ENCODE results near the gene EPYC.
"Not testable (repeated sequence)": the region's sequence is repeated elsewhere in the genome, so short reads cannot be mapped to it uniquely, and the experiment has no call there.

EPYC gene

DNA sequence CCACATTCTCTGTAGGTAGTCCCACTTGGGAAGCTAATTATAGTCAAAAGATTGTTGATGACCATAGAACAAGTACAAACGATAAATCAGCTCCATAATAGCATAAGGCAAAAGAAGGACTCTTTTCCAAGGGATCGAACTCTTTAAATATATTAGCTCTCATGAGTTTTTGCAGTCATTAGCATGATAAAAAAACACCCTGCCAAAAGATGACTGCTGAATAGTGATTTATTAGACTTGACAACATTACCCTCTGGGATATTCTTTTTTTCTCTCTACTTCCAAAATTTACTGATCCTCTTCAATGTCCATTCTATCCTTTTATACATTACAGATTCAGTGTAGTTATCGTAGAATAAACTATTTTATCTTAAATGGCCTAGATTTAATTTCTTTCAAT is 14.2 kb downstream of the EPYC start:
- no peak for DNase-seq

GRCh38 chr12:90989686-90990111 is 15.1 kb downstream of the EPYC start:
- DNase-seq = no peak

GRCh38 chr12:90987520-90987919 is 17.3 kb downstream of the EPYC start:
- DNase-seq = no peak

DNA sequence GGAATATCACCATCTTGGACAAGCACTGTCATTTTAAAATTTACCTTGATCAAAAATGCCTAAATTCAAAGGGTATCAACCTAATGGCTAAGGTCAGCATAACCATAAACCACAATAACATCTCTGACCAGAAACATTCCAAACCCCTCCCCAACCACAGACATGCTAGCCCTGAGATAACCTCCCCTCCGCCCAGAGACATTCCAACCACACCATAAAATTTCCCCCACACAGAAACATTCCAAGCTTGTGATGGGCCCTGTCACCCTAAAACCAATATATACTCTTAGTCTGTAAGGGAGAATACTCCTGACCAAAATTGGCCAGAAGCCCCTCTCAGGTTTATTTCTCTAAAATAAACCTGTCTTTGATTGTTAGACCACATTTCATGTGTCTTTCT is 17.7 kb downstream of the EPYC start:
- peak; percentile 80 for DNase-seq

GRCh38 chr12:90985331-90985730 is 19.4 kb downstream of the EPYC start:
- DNase-seq = not testable (repeated sequence)

DNA sequence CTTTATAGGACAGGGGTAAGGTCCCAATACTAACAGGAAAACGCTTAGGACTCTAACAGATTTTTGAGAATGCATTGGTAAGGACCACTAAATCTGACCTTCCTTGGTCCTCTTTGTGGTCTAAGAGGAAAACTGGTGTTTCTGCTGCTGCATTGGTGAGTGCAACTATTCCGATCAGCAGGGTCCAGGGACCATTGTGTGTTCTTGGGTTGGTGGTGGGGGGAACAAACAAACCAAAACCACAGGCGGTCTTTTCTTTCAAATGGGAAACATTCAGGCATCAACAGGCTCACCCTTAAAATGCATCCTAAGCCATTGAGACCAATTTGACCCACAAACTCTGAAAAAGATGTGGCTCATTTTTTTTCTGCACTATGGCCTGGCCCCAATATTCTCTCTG is 20.7 kb downstream of the EPYC start:
- DNase-seq = no peak

GRCh38 chr12:90982170-90982569 is 22.6 kb downstream of the EPYC start:
- DNase-seq = no peak

GRCh38 chr12:90979951-90980350 is 24.8 kb downstream of the EPYC start:
- no peak for DNase-seq

DNA sequence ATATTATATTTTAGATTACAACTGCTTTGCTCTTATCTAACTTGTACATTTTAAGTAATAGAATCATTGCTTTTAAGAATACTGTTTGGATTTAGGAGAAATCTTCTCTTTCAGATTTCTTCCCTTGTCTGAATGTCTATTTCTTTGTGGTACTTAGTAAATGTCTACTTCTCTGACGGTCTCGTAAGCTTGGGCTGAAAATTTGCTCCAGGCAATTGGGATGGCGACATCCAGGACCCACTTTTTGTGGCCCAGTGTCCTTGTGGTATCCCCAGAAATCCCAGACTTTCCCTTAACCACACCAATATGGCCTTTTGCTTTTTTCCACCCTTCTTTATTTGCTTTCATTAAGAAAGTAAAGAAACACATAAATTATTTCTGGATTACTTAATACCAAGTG is 25.8 kb downstream of the EPYC start:
- DNase-seq = no peak

- peak; percentile 42 for DNase-seq
These were observed 26.5 kb downstream of the EPYC start for GRCh38 chr12:90978117-90978770.

GRCh38 chr12:90977224-90977623 is 27.5 kb downstream of the EPYC start:
- DNase-seq = no peak

DNA sequence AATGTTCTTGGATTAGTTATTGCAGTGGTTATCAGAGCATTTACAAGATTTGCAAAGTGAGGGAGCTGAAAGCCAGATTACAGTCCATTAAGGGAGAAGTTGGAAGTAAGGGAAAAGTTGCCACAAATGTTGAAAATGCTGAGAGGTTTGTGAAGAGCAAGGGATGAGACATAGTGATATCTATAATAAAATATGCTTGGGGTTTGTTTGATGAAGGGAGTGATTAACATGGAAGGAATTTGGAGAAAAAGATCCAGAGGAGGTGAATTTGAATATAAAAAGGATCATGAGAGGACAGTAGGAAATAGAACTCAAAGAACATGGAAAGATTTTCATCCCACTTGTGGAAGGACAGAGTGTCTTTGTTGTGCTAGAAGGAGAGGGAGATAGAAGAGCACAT is 30.5 kb downstream of the EPYC start:
- peak; percentile 55 for DNase-seq

GRCh38 chr12:90972226-90972625 is 32.5 kb downstream of the EPYC start:
- no peak for DNase-seq

DNA sequence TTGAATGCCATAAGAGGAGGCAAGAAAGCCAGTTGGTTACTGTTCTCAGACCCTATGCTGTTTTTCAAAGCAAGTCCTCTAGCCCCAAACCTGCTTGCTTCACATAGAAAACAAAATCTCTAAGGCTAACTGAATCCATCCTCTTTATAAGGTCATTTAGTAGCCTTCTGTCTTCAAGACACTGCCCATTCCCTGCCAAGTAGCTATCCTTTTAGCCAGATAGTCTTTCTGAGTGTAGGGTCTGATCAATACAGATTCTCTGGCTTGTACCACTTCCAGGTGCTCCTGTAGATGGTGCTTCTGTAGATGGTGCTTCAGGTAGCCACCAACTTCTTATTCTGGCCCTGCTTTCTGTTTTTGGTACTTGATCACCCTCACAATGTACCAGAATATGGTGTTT is 33.9 kb downstream of the EPYC start:
- DNase-seq = no peak

DNA sequence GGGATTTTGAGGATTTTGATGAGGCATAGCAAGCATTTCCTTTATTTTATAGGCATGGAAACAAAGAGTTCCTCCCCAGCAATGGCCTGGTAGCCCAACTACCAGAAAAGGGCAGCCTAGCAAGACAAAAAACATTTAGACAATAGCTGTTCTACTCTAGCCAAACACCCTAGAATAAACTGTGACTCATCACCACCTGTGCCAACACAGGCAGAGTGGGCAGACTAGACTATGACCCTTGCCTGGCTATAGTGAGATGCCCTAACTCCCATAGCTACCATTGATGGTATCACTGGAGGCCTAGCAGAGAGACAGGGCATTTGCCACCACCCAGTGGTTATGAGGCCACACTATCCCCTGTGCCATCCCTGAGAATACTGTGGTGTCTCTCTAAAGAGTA is 34.3 kb downstream of the EPYC start:
- no peak for DNase-seq

- no peak for DNase-seq
These were observed 34.9 kb downstream of the EPYC start for GRCh38 chr12:90969851-90970250.

DNA sequence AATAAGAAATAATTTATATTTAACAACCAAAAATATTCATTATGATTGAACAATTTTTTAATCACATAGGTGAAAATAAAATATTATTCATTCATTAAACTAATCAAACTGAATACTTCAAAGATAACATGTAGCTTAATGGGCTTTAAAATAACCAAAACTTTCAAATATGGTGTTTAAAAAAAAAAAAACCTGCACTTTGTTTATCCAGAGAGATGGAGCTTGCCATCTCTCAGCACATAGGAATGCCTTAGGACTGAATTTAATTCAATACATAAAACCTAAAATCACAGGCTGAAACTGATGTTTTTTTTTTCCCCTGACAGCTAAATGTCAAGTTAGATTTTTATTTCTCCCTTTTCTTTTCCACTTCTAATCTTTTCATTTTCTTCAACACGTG is 35.4 kb downstream of the EPYC start:
- DNase-seq = no peak

GRCh38 chr12:90965204-90965603 is 39.6 kb downstream of the EPYC start:
- DNase-seq = no peak

DNA sequence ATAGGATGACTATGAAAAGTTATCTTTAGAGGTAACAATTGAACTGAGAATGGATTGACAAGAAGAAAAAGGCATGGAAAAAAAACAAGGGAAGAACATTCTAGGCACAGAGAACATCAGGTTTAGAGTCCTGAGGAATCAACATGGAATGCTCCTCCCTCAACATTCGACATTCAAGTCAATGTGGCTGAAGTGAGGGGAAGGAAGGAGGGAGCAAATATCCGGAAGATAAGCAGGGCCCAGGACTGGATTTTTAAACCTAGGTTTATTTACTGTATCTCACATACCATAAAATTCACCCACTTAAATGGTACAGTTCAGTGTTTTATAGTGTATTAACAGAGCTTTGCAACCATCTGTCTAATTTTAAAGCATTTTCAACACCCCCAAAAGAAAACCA is 40.2 kb downstream of the EPYC start:
- no peak for DNase-seq

DNA sequence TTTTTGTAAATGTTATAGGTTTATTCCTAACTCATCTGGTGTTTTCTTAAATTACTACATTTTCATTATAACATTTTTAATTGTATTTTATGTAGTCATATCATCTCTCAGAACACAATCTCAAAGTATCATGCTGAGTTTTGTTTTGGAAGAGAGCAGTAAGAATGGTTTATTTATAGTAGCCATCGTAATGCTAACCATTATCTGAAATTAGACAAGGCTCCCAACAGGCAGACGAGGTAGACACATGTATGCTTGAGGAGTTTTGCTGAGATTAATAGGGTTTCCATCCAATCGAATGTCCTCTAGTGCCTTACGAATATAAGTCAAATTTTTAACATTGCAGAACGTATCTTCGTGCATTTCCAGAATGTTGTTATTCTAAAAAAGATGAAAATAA is 40.8 kb downstream of the EPYC start:
- DNase-seq = no peak

- no peak for DNase-seq
These were observed 43.6 kb downstream of the EPYC start for GRCh38 chr12:90961154-90961553.

GRCh38 chr12:90959538-90960139 is 45.1 kb downstream of the EPYC start:
- peak; percentile 27 for DNase-seq

GRCh38 chr12:90959032-90959431 is 45.7 kb downstream of the EPYC start:
- no peak for DNase-seq

- DNase-seq = no peak
These were observed 46.4 kb downstream of the EPYC start for GRCh38 chr12:90958347-90958746.

- no peak for DNase-seq
These were observed 49.9 kb downstream of the EPYC start, which contains the start of gene CCER1 for GRCh38 chr12:90954921-90955320. Gene CCER1, minus strand, starts transcription at chr12:90955176. Its CDS starts 434 bp downstream, at chr12:90954742.

All from NCI-H226 (cell line).